ENCODE results near the gene JAG2.
A peak's percentile ranks its signal among the peaks of the same experiment; 100 is the strongest.

The JAG2 gene

DNA sequence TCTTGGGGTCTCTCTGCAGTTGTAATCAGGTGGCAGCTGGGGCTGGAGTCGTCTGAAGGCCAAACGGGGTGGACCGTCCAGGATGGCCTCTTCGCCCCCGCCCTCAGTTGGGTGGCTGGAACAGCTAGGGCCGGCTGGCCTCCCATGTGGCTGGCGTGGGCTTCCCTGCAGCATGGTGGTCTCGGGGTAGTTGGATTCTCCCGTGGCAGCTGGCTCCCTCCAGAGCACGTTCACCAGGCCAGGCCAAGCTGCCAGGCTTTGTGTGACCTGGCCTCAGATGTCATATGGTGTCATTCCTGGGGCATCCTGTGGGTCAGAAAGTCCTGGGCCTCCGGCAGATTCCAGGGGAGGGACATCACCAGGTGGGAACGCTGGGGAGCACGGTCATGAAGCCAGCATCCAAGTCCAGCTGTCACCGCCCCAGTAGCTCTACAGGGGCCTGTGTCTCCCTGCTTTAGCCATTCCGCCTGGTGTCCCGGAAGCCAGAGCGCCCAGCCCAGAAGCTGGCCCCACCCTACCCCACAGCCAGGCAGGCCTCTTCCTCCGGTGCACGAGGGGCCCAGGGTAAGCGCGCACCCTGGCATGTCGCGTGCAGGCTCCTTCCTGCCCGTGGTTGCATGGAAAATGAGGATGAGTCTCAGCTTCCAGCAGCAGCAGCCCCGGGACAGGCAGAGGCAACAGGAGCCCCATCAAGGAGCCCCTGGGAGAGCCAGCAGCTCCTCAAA is 13.9 kb upstream of the JAG2 start:
- no peak for DNase-seq (ENCODE audit: low read depth in 2 of 2)

DNA sequence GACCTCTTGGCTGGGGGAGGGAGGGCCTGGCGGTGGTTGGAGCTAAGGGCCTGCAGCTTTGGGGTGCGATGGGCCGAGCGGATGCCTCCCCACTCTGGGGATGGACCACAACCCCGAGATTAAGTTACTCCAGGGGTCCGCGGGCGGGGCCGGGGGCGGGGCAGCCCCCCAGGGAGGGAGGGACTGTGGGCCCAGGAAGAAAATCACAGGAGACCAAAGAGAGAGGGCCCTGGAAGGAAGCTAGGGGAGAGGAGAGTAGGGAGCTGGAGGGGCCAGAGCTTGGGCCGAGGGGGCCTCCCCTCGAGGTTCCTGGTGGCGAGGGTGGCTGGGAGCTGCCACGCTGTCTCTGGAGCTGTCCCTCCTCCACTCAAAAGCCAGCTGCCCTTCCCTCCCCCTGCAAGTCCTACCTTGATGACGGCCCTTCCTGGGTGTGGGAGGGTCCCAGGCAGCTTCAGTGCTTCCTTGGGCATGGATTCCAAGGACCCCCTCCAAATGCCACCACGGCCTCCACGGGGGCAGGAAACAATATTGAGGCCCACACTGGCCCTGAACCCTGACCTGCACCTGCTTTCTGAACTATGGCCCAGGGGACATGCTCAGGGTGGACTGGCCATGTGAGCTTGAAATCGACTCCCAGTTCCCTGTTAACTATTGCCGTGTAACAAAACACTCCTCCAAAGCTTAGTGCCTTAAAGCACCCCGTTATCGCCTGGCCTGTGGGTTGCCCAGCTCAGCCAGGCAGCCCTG is 13.1 kb upstream of the JAG2 start:
- no peak for DNase-seq (ENCODE audit: low read depth in 2 of 2)

DNA sequence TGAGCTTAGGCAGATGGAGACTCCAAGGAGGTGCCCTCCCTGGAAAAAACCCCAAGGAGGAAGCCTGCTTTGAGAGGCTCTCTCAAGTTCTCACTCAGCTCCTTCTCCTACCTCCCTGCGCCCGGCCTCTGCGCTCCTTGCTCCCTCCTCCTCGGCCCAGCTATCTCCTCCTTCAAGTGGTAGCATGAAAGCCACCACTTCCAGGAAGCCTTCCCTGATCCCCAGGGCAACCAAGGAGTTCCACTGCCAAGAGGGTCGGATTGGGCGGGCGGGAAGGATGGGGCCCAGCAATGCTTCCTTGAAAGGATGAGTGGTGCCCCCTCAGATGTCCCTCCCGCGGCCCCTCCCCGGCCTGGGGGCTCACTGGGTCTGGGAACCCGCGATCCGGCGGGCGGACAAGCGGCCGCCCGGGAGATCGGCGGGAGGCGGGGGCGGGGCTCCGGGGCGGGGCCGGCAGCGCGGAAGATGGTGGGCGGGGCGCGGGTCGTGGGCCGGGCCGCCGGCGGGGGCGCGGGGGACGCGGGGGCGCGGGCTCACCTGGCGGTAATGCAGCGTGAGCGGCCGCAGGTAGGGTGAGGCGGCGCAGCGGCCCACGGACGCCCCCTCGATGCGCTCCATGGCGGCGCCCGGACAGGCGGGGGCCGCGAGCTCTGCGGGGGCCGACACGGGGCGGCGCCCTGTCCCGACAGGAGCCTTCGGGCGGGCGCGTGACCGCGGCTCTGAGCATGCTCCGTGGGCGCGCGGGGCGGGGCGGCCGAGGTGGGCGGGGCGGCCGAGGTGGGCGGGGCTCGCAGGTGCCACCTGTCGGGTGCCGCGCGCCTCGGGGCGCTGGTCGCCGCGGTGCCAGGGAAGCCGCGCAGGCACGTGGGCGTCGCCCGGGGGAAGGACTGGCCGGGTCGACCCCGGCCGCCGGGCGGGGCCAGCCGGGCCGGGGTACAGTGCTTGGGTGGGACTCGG is 12.3 kb upstream of the JAG2 start, which contains the start of gene NUDT14:
TSS of gene NUDT14 (minus strand) at position 721 of the 957 bp plus-strand sequence. CDS start at position 618, 103 bp downstream.
- DNase-seq (ENCODE audit: low read depth in 2 of 2), result peak; percentile 80 to 83

DNA sequence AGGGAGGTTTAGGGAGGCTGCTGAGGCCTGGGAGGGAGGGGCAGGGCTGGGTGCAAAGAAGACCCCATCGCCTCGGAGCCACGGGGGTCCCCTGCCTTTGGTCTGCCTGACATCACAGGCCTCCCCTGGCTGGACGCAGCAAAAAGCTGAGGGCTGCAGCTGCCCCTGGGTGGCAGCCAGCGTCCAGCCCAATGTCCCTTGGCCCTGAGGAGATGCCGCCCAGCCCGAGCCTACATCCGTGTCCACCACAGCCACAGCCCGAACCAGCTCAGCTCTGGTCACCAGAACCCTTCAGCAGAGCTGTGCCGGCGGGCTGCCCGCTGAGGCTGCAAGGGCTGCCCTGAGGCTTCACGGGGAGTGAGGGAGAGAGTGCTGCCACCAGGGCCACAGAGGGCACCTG is 10.6 kb upstream of the JAG2 start:
- DNase-seq (ENCODE audit: low read depth in 2 of 2), result no peak

DNA sequence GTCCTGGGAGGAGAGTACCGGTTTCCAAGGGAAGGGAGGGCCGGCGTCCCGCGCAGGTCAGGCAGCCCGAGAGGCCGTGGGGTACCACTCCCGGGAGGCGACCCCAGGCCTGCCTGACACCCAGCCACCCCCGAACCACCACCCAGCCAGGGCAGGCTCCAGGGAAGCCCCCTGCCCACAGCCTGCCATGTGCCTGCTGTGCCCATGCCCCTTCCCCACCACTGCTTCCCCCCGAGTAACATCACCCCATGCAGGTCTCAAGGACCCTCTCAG is 10.2 kb upstream of the JAG2 start:
- no peak for DNase-seq (ENCODE audit: low read depth in 2 of 2)

DNA sequence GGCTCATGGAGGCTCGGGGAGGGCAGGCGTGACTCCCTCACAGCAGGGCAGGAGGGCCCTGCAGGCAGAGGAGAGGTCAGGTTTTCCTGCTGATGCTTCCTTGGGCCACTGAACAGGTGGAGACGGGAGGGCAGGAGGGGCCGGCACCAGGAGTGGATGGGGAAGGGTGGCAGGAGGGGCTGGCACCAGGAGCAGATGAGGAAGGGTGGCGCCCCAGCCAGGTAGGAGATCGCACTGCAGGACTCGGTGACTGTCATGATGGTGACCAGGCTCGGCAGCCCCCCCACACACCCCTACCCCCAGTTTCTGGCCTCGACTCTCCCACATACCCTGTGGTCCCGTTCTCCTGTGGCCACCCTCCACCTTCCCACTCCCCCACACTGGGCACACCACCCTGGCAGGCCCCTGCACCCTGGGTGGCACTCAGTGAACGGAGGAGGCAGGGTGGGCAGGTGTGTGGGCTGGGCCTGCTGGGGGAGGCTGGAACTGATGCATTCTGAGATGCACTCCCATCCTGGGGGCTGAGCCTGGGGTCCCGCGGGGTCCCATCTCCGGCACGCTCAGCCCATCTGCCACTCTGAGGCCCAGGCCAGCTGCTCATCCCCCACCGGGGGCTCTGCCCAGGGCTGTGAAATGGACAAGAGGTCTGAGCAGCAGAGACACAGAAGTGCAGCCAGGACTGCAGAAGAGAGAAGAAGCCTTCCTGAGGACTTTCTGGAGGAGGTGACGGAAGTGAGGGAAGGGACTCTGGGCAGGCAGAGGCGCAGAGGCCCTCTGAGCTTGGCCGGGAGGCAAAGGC is 9.7 kb upstream of the JAG2 start:
- no peak for DNase-seq (ENCODE audit: low read depth in 2 of 2)

DNA sequence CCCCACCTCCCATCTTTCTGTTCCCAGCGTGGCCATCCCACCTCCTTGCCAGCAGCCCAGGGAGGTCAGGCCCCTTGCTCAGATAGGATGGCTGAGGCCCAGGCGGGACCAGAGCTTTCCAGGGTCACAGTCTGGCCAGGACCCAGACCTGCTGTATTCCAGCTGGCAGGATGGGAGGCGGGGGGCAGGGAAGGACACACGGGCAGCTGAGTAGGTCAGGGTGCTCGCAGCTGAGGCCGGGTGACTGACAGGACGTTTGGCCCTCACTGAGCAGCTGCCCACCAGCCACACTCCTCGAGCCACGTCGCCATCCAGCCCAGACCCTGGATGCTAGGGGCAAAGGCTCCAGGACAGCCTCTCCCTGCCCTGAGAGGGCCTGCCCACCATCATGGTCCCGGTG is 8.5 kb upstream of the JAG2 start:
- no peak for DNase-seq (ENCODE audit: low read depth in 2 of 2)

DNA sequence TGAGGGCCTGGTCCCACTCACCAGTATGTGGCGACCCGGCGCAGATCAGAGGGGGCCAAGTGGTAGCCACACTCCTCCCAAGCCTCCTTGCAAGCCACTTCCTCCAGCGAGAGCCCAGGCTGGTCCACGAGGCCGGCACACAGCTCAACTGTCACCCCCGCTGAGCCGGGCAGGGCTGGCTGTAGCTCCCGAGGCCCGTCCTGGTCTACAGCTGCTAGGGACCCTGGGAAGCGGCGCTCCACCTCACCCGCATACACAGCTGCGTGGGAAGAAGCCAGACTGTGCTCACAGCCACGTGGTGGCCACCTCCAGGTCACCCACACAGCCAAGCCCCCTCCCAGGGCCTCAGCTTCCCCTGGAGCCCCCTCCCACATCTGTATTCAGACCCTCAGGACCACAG is 7.9 kb upstream of the JAG2 start:
- no peak for DNase-seq (ENCODE audit: low read depth in 2 of 2)

DNA sequence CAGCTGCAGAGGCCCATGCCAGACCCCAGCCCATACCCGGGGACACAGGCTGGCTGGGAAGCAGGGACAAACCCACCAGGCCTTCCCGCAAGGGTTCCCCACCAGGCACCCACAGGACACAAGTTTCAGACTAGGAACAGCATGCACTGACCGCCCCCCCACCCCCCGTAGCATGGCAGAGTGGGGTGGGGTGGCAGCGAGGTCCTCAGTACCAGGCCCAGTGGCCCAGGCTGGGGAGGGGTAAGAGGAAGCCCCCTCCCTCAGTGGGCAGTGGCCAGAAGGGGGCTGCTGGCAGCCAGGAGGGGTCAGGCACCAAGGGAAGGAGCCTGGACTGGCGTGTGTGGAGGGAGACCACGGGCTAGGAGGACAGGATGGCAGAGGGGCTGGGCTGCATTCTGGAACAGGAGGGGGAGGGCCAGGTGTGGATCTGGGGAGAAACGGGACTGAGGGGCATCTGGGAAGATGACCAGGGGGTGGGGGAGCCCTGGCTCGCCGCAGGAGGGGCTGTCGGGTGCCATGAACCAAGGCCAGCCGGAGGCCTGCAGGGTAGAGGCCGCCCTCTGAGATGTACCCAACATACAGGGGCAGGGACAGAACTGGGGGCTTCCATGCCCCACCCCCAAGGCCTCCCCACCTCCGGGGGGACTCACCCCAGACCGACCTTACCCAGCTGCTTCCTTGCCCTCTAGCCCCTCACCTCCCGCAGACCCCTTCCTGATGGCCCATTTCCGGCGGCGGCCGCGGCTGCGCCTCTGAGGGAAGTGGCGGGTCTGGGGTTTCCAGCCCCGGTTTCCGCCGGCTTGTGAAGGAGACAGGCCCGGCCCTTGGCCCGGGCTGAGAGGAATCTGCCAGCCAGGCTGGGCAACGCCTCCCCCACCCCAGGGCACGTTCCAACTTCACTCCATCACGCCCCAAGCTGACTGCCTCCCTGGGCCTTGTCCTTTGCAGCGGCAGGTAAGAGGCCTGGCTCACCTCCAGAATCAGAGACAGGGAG is 5.6 kb upstream of the JAG2 start:
- peak in 1 of 2 donors; percentile 16 for DNase-seq (ENCODE audit: low read depth in 2 of 2)

DNA sequence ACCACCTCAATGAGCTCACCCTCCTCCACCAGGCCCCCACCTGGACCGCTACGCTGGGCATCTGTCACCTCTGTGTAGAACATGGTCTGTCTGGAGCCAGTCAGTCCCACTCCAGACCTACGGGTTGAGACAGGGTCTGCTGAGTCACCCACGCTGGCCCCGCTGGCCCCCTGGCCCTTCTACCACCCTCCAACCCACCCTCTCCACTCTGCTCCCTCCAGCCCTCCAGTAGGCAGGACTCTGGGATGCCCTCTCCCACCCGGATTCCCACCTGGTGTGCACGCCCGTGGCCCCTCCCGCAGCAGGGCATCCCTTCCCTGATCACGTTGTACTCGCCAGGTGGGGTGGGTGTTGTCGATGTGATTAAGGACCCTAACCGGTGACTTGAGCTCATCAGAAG is 4.6 kb upstream of the JAG2 start:
- DNase-seq (ENCODE audit: low read depth in 2 of 2), result no peak

DNA sequence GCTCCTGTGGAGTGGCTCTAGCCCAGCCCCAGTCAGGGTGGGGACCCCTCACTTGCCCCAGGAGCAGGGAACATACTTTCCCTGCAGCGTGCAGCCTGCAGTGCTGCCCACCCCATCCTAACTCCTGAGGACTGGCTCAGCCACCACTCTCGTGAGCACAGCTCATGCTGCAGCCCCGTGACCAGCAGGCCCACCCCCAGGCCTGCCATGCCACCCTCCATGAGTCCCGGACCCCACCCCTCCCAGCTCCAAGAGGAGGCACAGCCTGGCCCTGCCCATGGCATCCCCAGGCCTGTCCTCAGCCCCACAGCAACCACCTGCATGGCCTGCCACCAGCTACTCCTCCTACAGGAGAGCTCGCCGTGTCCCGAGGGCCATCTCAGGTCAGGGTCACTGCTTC is 3.9 kb upstream of the JAG2 start:
- no peak for DNase-seq (ENCODE audit: low read depth in 2 of 2)

DNA sequence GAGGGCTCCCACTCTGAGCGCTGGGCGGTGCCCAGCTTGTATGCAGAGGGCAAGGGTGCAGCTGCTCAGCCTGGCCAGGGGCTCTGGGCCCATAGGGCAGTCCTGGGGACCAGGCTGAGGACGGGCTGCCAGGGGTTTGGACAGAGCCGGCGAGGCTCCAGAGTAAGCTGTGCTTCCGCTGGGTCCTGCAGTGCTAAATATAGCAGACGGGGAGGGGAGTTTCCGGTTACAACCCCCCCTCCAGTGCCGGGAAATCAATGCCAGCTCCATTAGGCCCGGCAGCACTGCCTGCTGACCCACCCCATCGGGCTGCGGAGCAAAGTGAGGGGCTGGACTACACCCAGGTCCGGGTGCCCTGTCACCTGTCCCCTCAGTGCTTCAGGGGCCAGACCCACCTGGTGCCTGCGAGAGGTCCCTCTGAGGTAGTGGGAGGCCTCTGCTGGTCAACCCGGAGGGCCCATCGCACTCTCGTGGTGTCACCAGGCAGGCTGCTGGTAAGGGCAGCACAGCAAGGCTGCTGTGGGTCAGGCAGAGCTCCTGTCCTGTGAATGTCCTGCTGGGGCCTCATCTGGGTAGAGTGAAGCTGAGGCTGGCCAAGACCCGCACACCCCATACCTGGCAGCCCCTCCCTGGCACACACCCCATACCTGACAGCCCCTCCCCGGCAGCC is 2.6 kb upstream of the JAG2 start:
- DNase-seq (ENCODE audit: low read depth in 2 of 2), result no peak

DNA sequence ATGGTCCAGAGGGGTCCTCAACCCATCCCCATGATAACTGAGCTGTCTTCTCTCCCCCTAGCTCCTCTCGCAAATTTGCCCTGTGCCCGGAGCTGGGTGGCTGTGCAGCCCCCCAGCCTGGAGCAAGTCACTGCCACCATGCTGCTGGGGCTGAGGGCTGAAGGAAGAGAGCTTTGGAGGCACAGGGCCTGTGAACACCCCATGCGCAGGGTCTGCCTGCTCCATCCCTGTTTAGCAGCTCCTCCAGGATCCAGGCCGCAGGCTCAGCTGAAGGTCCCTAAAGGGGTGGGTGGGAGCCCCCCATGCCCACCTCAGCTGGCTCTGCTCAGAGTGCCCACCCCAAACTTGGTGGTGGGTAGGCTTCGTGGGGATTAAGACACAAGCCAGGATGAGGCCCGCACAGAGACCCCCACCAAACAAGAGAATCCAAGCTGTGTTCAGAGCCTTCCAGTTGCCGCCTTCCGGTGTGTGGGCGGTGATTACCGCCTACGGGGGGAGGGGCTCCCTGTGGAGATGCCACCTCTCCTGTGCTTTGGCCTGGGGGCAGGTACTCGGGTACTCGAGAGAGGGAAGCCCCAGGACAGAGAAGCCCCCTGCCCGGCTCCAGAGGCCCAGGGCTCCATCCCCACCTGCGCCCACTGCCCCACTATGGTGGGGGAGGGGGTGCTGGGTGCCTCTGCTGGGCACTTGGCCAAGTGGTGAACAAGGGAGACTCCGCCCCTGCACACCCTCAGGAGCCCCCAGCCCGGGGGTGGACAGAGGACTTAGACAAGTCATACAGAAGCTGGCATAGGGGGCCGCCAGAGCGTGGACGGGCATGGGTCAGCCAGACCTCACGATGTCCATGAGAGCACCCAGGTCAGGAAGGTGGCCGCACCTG is 1.4 kb upstream of the JAG2 start:
- no peak for DNase-seq (ENCODE audit: low read depth in 2 of 2)

DNA sequence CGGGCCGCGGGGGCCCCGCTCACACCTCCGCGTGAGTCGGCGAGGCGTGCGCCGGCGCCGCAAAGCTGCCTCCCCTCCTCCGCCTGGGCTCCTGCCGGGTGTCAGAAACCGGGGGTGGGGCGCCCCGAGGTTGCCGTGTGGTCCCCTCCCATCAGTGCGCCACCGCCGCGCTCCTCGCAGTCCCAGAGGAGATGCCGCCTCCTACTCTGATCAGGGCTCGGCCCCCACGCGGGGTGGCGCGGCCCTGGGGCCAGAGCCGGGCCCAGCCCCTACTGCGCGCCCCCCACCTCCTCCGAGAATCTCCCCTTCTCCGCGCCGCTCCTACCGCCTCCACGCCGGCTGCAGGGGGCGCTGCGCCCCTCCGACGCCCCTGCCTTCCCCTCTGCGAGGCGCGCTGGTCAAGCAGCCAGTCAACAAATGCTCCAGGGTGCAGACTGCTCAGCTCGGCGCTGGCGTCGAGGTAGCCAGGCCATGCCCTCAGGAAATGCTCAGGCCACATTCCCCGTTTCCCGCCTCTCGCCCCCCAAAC is 467 bp upstream of the JAG2 start:
- DNase-seq (ENCODE audit: low read depth in 2 of 2), result no peak

DNA sequence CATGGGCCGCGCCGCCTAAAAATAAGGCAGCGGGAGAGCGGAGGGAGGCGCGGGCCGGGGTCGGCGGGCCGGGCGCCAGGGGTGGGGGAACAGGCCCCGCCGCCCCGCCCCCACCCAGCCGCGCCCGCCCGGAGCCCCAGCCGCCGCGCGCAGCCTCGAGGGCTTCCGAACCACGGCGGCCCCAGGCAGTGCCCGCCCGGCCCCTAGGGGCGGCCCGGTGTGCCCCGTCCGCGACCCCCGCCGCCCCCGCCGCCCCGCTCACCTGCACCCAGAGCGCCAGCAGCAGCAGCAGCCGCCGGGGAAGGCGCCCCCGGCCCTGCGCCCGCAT is 519 bp downstream of the JAG2 start:
- DNase-seq (ENCODE audit: low read depth in 2 of 2), result no peak

DNA sequence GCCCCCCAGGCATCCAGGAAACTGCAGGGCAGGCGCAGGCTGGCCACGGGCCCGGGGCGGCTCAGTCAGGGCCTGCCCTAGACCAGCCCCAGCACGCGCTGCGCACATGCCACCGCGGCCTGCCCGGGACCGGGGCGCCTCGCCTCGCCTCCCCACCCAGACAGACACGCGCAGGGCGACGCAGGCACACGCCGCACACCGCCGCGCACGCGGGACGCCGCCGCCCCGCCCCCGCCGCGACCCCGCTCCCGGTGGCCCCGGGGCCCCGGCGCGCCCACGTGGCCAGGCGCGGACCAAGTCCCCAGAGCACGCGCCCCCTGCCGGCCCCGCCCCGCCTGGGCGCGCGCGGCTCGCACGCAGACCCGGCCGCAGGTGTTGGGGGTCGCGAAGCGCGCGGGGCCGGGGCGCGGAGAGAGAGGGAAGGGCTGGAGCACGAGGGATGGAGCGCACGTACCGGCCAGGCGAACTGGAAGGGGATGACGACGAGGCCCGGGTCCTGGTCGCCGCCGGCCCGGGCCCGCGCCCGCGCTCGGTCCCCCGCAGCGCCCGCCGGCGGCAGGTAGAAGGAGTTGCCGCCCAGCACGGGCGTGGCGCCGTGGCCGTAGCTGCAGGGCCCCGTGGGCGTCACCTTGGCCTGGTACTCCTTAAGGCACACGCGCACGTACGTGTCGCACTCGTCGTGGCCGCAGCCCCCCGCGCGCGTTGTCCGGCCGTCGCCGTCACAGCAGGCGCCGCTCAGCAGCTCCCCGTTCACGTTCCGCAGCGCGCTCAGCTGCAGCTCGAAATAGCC is 1.1 kb downstream of the JAG2 start:
- no peak for DNase-seq (ENCODE audit: low read depth in 2 of 2)

DNA sequence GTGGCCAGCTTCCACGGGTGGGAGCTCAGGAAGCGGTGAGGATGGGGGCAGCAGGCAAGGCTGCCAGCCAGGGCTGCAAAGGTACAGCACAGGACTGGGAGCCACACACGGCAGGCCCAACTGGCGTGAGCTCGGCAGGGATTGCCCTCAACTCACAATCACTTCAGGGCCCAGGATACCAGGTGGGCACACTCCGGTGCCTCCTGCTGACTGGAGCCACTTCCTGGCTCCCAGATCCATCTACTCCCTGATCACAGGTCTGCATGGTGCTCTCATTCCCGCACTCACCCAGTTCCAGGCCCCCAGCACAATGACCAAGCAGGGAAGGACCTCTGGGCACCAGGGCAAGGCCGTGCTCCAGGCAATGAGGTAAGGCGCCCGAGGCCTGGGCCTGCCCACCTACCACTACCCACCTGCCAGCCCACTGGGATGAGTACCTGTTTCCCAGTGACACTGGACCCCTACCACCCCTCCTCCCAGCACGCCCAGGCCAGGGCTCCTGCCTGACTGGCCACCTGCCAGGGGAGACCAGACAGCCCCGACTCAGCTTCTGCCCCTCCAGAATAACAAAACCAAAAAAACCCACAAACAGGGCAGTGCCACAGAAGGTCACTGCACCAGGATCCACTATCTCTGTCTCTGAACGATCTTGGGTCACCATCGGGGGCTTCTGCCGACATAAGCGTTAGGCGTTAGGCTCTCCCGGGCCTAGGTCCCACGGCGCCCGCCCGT is 1.8 kb downstream of the JAG2 start:
- DNase-seq (ENCODE audit: low read depth in 2 of 2), result no peak

Data from stimulated activated CD8-positive, alpha-beta memory T cell treated with anti-CD3 and anti-CD28 coated beads, Interleukin-7, amount 100 ng/mL, for 1 hour (primary cell).